GM12873 (cell line): Measurements from ENCODE around the gene TENT5C.

Experiments
- TF ChIP-seq, protein P1 (sequence below): IDR thresholded peaks from 2 replicates; pipeline ENCODE4 v1.5.1; 2012; ENCODE audit warnings: low read depth, mild to moderate bottlenecking, moderate library complexity, low read length, control low read depth; ENCODE audit not compliant: insufficient read depth; ENCODE audit errors: missing control alignments

Gene TENT5C

DNA sequence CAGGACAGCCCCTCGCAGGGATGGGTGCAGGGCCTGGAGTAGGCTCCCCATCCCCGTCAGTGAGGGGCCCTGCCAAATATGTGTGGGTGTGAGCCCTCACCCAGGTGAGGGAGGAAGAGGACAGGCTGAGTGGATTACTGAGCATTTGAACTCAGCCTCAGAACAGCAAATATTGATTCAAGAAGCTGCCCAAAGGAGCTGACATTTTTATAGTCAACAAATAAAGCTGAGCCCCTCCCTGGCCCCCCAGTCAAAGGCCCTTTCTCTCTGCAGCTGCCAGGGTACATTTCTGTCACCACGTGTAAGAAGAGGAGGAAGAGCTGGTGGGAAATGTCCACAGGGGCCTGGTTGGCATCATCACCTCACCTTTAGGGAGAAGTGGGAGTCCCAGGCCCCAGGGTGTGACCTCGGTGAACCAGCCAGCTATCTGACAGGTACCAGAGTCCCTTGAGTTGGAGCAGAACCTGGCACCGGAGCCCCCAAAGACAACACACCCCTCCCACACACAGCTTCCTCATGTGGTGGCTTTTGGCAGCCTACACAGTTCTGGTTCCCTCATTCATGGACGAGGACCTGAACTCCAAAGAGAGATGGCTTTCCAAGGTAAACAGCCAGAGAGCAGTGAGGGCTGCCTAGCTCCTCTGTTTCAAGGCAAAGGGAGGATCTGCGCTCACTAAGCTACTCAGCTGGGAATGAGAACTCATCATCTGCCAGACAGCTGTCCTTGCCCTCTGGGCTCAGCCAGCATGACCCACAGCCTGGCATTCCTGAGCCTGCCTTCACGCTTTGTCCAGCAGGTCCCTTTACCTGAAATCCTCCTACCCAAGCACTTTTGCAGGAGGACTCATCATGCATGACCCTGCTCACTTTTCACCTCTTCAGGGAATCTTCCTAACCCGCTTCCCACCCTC, 43.0 kb upstream of the TENT5C start:
- TF ChIP-seq, protein P1, sequence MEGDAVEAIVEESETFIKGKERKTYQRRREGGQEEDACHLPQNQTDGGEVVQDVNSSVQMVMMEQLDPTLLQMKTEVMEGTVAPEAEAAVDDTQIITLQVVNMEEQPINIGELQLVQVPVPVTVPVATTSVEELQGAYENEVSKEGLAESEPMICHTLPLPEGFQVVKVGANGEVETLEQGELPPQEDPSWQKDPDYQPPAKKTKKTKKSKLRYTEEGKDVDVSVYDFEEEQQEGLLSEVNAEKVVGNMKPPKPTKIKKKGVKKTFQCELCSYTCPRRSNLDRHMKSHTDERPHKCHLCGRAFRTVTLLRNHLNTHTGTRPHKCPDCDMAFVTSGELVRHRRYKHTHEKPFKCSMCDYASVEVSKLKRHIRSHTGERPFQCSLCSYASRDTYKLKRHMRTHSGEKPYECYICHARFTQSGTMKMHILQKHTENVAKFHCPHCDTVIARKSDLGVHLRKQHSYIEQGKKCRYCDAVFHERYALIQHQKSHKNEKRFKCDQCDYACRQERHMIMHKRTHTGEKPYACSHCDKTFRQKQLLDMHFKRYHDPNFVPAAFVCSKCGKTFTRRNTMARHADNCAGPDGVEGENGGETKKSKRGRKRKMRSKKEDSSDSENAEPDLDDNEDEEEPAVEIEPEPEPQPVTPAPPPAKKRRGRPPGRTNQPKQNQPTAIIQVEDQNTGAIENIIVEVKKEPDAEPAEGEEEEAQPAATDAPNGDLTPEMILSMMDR = no peak

DNA sequence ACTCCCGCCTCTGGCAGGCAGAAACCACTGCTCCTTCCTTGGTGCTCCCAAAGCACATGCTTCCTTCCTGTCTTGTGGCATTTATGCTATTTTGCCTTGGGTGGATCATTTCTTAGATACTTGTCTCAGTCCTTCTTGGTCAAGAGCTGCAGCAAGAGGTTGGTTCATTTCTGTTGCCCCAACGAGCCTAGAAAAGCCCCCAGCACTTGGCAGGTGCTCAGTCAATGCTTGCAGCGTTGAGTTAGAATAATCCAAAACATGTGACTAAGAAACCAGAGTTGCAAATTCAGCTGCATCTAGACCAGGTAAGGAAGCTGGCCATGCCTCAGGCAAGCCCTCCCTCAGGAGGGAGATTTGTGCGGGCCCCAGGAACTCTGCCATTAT, 42.4 kb upstream of the TENT5C start:
- TF ChIP-seq, protein P1 = no peak

DNA sequence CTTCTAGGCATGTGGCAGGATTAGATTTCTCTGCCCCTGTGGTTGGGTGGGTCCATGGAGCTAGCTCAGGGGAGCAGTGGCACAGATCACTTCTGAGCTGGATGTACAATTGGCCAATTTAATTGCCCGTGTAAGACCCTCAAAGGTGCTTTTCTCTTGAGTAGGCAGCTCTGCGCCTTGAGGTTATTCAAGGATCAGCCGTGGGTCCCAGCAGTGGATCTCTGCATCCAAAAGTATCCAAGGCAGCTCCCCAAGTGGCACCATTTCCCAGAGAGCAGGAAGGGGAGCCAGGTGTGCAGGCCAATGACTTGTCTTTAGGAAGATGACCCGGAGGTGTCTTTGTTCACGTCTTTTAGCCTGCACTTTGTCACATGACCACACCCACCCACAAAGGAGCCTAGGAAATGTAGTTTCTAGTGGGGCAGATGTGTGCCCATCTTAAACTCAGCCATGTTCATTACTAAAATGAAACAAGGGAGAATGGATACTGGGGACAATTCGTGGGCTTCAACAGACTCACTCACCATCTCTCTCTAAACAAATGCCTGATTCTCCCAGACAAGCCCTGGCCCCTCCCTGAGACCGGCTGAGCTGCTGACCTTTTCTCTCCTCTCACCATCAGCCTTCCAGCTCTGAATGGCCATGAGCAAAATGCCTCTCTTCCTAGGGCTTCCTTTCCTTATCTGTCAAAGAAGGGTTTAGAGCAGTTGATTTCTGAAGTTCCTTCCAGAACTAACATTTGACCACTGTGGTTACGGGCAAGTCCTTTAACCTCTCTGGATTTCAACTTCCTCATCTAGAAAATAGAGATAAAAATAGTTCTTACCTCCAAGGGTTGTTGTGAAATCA, 41.4 kb upstream of the TENT5C start:
- TF ChIP-seq, protein P1 = no peak

DNA sequence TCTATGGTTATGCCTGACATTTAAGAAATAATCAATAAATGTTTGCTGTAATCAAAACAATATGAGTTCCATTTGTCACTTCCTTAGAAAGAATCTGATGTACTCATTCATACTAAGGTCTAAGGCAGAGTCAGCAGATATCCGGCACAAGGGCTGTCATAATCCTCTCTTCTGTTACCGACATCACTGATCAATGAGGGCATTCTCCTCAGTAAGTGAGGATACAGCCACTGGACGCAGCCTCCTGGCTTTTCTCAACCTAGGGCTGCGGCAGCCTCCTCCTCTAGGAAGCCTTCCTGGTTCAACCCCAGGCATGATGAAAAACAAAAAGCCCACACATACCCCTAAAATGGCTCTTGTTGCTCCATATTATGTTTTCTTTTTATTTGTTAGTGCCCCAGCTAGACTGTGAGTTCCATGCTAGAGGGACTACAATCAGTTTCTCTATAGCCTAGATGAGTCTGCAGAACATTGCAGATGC, 40.7 kb upstream of the TENT5C start:
- TF ChIP-seq, protein P1 = no peak

DNA sequence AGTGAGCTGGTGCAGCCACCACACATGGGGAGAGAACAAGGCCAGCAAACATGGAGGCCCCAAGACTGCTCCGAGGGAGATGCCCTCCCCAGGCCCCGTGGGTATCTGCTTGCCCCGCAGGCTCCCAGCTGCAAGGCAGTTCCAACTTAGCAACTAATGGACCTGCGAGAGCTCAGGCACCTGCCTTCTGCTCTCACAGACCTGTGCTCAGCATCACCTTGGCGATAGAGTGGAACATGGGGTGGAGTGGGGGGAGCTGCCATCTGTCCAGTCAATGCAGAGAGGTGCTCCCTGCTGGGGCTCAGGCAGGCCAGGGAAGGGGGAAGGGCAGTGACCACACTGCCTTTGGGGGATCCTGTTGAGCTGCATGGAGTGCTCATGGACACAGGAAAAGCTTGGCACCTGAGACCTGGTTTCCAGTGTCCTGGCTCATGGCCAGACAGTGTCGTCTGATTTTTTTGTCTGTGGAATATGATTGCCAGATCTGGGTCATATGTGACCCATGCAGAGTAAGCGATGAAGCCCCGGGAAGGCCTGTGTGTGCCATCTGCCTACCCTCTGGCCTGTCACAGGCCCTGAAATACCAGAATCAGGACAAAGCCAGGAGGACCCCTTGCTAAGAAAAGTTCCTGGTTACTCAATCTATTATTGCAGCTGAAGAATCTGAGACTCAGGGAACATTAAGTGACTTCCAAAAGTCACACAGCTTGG, 39.9 kb upstream of the TENT5C start:
- TF ChIP-seq, protein P1 = no peak

DNA sequence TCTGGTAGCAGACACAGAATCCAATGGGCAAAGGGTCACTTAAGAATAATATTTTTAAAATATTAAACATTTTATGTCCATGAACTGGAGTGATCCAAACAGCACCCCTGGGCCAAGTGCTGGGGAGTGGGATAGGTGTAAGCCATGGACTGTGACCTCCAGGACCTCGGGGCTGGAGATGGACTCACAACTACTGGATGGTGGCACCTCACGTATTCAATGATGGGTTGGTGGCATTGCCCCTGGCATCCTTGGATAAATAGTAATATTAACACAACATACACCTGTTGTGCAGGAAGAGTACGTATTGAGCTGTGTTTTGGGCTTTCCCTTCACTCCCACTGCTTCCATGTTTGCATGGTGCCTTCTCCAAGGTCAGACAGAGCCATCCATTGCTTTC, 39.3 kb upstream of the TENT5C start:
- TF ChIP-seq, protein P1 = no peak

DNA sequence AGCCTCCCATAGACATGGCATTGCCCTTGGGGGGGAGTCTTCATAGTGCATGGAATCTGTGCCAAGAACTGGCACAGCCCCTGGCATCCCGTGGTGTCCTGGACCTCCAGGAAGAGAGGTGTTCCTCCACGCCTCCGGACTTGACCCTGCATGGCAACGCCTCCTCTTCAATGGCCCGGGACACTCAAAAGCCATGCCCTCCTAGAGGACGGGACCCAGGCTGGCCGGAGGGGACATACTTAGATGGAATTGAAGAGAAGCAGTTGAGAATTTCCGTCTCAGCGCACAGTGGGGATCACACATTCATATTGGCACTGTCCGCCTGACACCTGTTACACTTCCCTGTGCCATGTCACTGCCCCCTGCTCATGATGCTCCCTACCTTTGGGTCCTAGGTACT, 38.4 kb upstream of the TENT5C start:
- TF ChIP-seq, protein P1 = no peak
